CD4-positive, alpha-beta T cell treated with Interferon gamma for 1 hour (primary cell): ENCODE results near the gene ZFP2.
"Not testable (repeated sequence)": the region's sequence is repeated elsewhere in the genome, so short reads cannot be mapped to it uniquely, and the experiment has no call there.

Experiments
- DNase-seq: peaks from one replicate; pipeline ENCODE4 v3.0.0-alpha.2; 2020

Gene ZFP2

DNA sequence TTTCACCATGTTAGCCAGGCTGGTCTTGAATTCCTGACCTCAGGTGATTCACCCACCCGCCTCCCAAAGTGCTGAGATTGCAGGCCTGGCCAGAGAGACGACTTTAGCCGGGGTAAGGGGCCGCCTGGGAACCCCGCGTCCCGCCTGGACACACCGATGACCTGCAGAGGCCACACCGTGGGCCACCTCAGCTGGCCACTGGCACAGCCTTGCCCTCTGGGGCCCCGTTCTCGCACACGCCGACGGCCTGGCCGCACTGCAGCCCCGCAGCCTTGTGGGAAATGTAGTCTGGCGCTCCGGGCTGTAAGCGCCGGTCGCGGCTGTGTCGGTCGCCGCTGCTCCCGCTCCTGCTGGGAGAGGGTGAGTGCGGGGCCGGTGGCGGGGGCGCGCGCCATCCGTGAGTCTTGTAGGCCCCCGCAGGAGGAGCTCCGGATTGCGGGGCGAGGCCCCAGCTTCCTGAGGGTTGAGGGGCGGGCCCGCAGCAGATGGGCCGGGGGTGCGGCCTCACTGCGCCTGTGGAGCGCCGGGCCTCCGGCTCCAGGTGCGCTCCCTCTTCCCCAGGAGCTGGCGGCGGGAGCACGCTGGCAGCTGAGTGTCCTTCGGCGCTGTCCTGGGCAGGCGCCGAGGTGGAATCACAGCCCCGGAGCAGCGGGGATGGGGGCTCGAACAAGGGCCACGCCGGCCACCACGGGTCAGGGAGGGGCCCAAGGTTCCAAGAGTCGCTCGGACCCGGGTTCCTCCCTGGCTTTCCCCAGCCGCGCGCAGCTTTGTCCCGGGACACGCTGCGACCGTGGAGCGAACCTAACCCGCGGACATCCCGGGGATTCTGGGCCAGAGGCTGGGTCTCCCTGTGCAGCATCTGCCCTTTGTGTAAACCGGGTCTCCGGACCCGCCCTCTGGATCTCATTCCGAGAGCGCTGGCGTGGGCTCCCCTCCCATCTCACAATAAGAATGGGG is at the start of gene ZFP2:
Gene ZFP2 (plus strand): TSS at position 299 of the 957 bp plus-strand sequence. CDS start 35,401 bp downstream, outside the sequence.
- peak; percentile 13 for DNase-seq

DNA sequence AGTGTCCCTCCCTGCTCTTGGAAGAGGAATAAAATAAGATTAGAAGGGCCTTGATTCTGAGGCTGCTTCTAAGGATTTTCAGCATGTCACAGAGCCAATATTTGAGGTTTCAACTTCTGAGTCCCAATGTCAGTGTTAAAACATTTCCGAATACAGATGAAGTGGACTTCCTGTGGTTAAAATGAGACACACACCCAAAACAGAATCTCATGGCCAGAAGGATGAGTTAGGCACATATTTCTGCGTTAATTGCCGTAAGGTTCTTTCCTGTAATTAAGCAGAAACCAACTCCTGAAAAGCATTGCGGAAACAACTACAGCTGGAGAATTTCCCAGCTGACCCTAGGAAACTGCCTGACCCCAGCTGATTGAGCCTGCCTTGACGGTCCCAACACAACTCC is 46.4 kb upstream of the ZFP2 start:
- DNase-seq, result no peak

DNA sequence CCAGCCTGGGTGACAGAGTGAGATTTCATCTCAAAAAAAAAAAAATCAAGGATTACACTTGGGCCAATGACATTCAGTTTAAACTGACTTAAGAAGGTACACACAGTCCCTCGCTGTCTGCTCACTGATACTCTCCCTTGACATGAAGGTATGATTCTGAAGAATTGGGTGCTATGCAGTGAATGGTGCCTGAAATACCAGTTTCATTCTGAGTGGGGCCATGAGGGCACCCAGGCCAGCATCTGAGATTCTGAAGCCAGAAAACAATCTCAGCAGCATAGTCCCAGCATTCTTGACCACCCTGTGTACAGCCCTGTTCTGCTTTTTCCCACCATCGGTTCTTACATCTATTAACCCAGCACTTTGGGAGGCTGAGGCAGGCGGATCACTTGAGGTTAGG is 43.8 kb upstream of the ZFP2 start:
- DNase-seq, result no peak

DNA sequence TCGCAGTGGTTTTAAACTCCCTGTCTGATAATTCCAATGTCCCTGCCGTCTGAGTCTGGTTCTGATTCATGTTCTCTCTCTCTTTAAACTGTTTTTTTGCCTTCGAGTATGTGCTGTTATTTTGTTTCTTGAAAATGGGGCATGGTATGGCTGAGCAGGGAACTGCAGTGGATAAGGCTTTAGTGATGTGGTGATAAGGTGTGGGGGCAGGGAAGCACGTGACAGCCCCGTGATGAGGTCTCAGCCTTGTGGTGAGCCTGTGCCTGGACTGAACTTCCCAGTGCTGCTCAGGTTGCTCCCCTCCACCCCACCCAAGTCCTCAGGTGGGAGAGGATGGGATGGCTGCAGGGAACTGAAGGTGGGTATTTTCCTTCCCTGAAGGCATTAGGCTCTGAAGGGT is 41.4 kb upstream of the ZFP2 start:
- DNase-seq, result no peak

DNA sequence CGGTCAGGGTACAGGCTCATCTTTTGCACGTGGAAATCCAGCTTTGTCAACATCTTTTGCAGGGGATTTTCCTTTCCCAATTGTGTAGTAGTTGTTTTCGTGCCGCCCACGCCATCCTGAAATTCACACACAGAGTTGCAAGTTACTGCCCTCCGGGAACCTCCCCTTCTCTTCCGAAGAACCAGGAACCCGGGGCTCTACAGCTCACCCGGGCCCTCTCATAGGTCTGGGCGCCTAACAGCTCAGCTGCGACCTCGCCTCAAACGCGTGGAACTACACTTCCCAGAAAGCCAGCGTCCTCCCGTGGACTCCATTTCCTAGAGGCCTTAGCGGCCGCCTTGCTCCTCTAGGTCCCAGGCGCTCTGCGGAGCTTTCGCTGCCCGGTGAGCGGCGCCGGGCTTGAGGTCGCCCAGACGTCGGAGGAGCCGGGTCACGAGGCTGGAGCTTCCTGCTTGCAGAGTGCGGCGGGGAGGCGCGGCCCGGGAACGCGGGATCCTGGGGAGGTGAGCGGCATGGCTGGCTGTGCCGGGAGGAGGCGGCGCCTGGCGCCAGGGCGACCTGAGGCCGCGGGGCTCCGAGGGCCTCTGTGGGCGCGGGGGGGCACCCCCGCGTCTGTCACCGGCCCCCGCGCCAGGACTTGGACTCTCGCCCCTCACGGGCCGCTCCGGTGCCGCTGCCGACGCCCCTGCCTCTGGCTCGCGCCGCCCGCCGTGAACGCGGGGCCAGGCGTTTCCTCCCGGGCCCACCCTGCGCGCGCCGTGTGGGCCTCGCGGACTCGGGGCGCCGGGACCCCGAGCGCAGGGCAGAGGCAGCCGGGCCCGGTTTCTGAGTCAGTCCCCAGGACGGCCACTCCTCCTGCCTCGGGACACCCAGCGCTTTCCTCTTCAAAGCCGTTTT is 35.8 kb upstream of the ZFP2 start, which contains the start of gene ZNF354B:
Gene ZNF354B (plus strand): TSS at position 329 of the 897 bp plus-strand sequence. CDS start 1,095 bp downstream, outside the sequence.
- DNase-seq, result peak; percentile 89

DNA sequence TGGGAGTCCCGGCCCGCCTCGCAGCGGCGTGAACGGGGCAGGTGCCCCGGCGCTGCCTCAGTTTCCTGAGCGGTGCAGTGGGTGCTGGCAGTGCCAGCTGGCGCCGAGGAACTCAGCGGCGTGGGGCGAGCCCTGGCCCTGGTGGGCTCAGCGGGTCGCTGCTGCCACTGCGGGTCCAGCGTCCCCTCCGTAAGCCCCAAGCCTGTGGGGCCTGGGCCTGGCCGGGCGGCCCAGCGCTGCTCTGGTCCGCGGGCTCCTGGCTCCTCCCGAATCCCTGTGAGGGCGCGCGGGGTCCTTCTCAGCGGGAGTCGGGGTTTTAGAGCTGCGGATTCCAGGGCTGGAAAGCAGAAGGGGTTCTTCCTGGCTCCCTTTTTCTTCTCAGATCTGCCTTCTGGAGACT is 35.1 kb upstream of the ZFP2 start:
- DNase-seq, result not testable (repeated sequence)

DNA sequence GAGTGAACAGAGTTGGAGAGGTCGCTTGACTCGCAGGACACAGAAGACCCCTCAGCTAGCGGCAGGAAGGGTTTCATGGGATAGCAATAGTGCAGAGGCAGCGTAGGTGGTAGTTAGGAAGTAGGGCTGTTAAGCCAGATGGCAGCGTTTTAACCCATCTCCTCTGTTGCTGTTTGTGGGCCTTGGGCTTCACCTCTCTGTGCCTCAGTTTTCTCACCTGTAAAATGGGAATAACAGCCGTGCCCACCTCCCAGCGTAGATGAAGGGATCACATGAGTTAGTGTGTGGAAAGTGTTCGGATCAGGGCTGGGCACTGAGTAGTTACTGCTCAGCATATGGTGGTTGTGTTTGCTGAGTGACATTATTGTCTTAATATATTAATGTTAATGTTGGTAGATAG is 34.1 kb upstream of the ZFP2 start:
- DNase-seq, result no peak

DNA sequence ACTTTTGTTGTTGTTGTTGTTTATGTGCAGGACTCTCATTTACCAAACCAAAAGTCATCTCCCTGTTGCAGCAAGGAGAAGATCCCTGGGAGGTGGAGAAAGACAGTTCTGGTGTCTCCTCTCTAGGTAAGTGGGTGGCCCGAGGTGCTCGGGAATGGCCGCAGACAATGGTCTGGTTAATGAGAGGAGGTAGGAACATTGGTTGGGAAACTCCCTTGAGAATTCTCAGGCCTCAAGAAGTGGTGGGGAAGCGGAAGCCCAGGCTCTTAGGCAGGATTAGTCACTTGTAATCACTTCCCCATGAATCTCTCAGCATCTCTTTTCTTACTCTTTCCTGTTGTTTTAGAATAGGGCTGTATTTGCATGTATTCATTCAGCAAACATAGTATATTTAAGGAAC is 28.8 kb upstream of the ZFP2 start:
- DNase-seq, result no peak

DNA sequence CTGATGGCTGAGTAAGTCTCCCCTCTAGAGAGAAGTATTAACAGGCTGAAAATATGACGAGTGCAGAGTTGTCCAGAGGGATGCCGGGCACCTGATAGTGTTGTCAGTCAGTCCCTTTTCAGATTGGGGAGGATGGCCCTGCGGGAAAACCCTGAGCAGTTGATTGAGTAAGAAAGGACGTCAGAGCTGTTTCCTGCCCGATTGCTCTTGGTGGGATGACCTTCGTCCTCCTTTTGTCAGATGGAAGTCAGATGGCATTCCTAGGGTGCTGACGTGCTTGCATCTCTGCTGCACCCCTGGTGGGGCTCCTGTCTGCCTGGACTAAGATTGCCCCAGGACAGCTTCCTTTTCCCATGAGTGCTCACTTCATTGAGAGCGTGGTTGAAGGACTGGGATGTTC is 26.1 kb upstream of the ZFP2 start:
- no peak for DNase-seq

DNA sequence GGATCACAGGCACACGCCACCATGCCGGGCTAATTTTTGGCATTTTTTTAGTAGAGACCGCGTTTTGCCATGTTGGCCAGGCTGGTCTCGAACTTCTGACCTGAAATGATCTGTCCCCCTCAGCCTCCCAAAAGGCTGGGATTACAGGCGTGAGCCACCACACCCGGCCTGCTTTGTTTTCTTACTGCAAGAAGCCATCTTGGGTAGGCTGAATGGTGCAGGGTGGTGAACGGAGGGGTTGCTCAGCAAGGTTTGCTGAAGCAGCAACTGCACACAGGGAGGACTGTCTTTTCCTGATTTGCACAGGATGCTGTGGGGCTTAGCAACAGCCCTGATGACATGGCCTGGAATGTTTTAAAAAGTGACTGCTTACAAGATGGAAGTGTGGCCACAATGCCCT is 25.3 kb upstream of the ZFP2 start:
- no peak for DNase-seq

DNA sequence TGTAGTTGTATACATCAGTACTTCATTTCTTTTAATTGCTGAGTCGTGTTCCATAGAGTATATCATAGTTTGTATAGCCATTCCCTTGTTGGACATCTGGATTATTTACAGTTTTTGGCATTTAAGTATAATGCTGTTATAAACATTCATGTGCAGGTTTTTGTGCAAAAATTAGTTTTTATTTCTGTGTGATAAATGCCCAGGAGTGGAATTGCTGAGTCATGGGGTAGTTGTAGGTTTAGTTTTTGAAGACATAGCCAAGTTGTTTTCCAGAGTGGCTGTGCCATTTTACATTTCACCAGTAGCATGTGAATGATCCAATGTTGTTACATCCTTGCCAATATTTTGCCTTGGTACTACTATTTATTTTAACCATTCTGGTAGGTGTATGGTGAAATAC is 23.4 kb upstream of the ZFP2 start:
- no peak for DNase-seq

DNA sequence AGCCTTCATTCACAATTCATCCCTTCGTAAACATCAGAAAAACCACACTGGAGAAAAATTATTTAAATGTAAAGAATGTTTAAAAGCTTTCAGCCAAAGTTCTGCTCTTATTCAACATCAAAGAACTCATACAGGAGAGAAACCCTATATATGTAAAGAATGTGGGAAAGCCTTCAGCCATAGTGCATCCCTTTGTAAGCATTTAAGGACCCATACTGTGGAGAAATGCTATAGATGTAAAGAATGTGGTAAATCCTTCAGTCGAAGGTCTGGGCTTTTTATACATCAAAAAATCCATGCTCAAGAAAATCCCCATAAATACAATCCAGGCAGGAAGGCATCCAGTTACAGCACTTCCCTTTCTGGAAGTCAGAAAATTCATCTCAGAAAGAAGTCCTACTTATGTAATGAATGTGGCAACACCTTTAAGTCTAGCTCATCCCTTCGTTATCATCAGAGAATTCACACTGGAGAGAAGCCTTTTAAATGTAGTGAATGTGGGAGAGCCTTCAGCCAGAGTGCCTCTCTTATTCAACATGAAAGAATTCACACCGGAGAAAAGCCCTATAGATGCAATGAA is 12.5 kb upstream of the ZFP2 start:
- not testable (repeated sequence) for DNase-seq

DNA sequence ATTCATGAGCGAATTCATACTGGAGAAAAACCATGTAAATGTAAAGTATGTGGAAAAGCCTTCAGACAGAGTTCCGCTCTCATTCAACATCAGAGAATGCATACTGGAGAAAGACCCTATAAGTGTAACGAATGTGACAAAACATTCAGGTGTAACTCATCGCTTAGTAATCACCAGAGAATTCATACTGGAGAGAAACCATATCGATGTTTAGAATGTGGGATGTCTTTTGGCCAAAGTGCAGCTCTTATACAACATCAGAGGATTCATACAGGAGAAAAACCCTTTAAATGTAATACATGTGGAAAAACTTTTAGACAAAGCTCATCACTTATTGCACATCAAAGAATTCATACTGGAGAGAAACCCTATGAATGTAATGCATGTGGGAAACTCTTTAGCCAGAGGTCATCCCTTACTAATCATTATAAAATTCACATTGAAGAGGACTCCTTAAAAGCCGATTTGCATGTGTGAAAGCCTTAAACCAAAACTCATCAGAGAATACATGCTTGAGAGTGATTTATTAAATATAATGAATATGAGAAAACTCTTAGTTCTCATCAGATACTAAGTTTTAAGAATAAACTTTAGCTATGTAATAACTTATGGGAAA is 11.8 kb upstream of the ZFP2 start:
- no peak for DNase-seq

DNA sequence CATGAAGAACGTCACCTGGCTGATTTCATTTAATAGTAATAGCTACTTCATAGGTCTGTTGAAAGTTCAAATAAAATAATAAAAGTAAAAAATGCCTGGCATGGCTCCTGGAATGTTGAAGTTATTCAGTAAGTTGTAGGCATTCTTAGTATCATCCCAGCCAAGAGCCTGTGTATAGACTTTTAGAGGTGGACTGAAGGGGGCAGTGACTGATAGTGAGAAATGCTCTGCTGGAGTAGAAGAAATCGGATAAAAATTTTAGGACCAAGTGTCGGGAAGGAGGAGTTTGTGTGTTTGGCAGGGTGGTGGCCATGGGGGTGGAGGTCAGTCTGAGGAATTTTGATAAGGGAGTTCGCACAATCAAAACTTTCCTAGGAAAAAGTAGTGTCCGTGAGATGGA is 3.6 kb downstream of the ZFP2 start:
- no peak for DNase-seq

DNA sequence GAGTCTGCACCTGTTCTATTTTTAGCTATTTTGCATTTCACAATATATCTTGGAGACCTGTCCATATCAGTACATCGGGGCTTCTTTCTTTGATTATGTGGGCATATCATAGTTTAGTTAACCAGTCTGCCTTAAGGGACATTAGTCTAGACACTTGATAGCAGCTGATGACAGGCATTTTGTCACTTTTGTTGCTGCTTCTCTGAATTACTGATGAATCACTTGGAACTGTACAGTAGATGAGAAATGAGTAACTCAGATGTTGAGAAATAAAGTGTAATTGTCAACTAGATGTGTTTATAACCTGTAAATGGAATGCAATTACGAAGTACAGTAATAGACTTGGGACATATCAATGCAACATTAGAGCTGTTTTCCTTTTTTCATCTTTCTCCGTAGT is 7.1 kb downstream of the ZFP2 start:
- no peak for DNase-seq

DNA sequence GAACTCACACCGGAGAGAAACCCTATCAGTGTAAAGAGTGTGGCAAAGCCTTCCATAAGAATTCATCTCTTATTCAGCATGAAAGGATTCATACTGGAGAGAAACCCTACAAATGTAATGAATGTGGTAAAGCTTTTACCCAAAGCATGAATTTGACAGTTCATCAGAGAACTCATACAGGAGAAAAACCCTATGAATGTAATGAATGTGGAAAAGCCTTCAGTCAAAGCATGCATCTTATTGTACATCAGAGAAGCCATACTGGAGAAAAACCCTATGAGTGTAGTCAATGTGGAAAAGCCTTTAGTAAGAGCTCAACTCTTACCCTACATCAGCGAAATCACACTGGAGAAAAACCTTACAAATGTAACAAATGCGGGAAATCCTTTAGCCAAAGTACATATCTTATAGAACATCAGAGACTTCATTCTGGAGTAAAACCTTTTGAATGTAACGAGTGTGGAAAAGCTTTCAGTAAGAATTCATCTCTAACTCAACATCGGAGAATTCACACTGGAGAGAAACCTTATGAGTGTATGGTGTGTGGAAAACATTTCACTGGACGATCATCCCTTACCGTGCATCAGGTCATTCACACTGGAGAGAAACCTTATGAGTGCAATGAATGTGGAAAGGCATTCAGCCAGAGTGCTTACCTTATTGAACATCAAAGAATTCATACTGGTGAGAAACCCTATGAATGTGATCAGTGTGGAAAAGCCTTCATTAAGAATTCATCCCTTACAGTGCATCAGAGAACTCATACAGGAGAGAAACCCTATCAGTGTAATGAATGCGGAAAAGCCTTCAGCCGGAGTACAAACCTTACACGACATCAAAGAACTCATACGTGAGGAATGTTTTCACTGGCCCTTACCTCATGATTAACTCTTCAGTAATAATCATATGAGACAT is 36.4 kb downstream of the ZFP2 start:
- DNase-seq, result no peak

DNA sequence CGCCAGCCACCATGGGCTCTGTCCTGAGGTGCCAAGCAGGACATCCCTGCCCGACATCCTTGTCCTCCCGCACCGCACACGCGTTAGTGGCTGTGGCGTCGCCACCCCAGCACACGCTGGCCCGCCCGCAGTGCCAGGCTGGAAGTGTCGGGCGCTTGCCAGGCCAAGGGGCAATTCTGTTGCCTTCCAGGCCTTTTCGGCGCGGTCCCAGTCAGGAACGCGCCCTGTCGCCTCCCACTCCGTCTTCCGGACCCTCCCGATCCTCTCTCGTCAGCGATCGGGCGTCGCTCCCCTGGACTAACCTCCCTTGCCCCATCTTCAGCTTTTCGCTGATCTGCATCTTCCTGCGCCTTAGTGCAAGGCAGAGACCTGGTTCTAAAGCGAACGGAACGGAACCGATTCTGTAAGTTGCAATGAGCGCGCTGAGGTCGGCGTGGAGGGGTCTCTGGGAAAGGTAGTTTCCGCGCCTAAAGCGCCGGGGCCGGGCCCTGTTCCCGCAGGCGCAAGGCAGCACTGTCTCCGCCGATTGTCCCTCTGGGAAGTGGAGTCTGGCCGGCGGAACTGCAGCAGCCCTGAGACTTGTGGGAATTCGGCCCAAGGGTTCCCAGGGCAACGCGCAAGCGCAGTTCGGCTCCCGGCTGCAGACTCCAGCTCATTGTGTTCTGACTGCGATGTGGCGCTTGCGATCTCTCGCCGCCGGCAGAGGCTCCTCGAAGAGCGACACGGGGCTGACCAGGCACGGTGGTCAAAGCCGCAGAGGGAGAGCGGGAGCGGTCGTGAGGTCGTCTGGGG is 45.1 kb downstream of the ZFP2 start, which contains the start of gene ZNF454:
Gene ZNF454 (plus strand): TSS at position 630 of the 792 bp plus-strand sequence. CDS start 1,594 bp downstream, outside the sequence.
- no peak for DNase-seq

DNA sequence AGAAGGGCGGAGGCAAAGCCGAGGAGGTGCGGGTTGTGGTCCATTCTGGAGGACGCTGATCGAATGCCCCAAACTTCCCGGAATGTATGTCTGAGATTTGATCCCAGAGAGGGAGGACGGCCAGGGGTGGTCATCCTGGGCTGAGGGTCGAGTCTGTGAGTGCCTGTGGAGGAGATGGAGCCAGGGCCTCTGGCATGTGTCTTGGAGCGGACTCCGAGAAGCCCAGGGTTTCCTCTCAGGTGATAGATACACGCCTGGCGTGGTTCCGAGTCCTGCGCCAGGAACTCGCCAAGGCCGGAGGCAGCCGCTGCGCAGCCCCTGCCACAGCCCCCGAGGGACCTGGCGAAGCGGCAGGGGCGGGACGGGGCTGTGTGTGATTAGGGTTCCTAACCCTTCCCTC is 45.6 kb downstream of the ZFP2 start:
- no peak for DNase-seq

DNA sequence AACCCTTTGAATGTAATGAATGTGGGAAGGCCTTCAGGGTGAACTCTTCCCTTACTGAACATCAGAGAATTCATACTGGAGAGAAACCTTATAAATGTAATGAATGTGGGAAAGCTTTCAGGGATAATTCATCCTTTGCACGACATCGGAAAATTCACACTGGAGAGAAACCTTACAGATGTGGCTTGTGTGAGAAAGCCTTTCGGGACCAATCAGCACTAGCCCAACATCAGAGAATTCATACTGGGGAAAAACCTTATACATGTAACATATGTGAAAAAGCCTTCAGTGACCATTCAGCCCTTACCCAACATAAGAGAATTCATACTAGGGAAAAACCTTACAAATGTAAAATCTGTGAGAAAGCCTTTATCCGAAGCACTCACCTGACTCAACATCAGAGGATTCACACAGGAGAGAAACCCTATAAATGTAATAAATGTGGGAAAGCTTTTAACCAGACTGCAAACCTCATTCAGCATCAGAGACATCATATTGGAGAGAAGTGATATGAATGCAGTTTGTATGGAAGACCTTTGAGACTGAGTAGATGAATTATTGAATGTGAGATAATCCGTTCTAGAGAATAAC is 69.8 kb downstream of the ZFP2 start:
- DNase-seq, result no peak

DNA sequence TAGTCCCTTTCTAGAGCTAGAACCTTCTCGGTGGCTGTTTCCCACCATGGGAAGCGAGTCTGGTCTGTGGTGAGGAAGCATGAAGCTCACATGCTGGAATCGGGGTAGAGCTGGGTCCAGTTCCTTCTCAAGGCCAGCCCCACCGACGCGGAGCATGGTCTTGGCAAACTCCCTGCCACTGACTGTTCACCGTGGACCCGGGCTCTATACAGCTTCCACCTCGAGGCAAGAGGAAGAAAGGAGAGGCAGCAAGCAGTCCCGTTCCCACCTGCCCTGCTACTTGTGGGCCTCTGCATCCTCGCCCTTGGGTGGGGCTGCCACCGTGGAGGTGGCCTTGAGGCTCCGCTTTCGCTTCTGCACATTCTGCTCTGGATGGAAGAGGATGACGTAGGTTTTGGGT is 85.7 kb downstream of the ZFP2 start:
- DNase-seq, result no peak
